Calu3 (cell line): ENCODE data around the gene WIPF1. TPM values are rescaled to one million over a fixed set of nuclear protein-coding genes. Genes with fewer than 3 reads are reported as not detected.

ENCODE experiments used
- BruUV-seq: library from RNA; stranded (reverse); fragments of 400-500 nt; replicated peaks from 2 replicates; lab custom pipeline; 2021; lab: Mats Ljungman, UMichigan
- CTCF ChIA-PET: fragments of 300-600 bp; sonication (Branson Sonifier 250); formaldehyde crosslinking; loops from one replicate; lab custom pipeline; 2022; ENCODE audit warnings: antibody characterized with exemption; lab: Charles Lee
- DNase-seq: peaks from one replicate; pipeline ENCODE4 v3.0.0; 2022
- H3K27ac Mint-ChIP-seq: one replicate; pipeline ENCODE4 v1.8.0; 2022; ENCODE audit warnings: mixed read lengths; ENCODE audit not compliant: unreplicated experiment
- H3K27me3 Mint-ChIP-seq: one replicate; pipeline ENCODE4 v1.8.0; 2022; ENCODE audit warnings: mixed read lengths; ENCODE audit not compliant: unreplicated experiment
- H3K36me3 Mint-ChIP-seq: one replicate; pipeline ENCODE4 v1.8.0; 2022; ENCODE audit warnings: mild to moderate bottlenecking, moderate library complexity, mixed read lengths; ENCODE audit not compliant: insufficient read depth, unreplicated experiment
- H3K4me1 Mint-ChIP-seq: one replicate; pipeline ENCODE4 v1.8.0; 2022; ENCODE audit warnings: mild to moderate bottlenecking, low read depth, mixed read lengths; ENCODE audit not compliant: unreplicated experiment
- H3K4me3 Mint-ChIP-seq: one replicate; pipeline ENCODE4 v1.8.0; 2022; ENCODE audit warnings: mild to moderate bottlenecking, low read depth, moderate library complexity, mixed read lengths; ENCODE audit not compliant: unreplicated experiment
- H3K9me3 Mint-ChIP-seq: one replicate; pipeline ENCODE4 v1.8.0; 2022; ENCODE audit warnings: low read depth, mixed read lengths; ENCODE audit not compliant: unreplicated experiment
- intact Hi-C: fragments of 100-400 bp; cut with micrococcal nuclease; formaldehyde crosslinking; loops from one replicate; pipeline ENCODE4 v1.10.0; 2022; ENCODE audit not compliant: unreplicated experiment
- total RNA-seq: library from RNA; stranded (reverse); gene quantifications from 2 replicates; pipeline ENCODE4 v1.2.3, GENCODE V29; 2022
- TF ChIP-seq, protein P1 (sequence below): fragments of 200-600 bp; IDR thresholded peaks from one replicate; pipeline ENCODE4 v1.8.0; 2022; ENCODE audit warnings: antibody characterized with exemption; ENCODE audit not compliant: unreplicated experiment

The WIPF1 gene
- total RNA-seq, 1 experiment from 2014 or later, result 0.87 TPM

DNA sequence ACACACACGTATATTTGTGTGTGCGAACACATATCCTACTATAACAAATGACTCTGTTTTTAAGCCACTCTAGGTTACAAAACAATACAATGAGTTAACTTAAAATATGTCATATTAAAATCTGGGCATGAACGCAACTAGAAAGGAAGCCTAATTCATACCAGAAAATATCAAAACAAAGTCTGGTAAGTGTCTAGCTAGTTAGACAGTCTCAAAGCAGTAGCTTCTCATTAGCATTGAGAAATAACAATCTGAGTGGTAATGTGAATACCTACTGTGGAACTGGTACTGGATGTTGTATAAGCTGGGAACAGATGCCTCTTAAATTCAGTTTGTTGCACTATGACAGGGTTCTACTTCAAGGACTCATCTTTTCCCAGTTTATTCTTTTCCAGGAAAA lies 32.5 kb upstream of the WIPF1 start:
- H3K27ac Mint-ChIP-seq, result no peak overlapping the region
- H3K36me3 Mint-ChIP-seq, result no peaks in the 10 kb centered on the region
- peaks cover 17% of the 10 kb centered on the region for H3K27me3 Mint-ChIP-seq
- CTCF ChIA-PET, result no interaction called here
- H3K4me3 Mint-ChIP-seq, result no peak overlapping the region
- H3K9me3 Mint-ChIP-seq, result no peaks in the 10 kb centered on the region
- intact Hi-C loops, result no loop called here
- no TSS peak for BruUV-seq
- DNase-seq, result no peak
- TF ChIP-seq, protein P1, sequence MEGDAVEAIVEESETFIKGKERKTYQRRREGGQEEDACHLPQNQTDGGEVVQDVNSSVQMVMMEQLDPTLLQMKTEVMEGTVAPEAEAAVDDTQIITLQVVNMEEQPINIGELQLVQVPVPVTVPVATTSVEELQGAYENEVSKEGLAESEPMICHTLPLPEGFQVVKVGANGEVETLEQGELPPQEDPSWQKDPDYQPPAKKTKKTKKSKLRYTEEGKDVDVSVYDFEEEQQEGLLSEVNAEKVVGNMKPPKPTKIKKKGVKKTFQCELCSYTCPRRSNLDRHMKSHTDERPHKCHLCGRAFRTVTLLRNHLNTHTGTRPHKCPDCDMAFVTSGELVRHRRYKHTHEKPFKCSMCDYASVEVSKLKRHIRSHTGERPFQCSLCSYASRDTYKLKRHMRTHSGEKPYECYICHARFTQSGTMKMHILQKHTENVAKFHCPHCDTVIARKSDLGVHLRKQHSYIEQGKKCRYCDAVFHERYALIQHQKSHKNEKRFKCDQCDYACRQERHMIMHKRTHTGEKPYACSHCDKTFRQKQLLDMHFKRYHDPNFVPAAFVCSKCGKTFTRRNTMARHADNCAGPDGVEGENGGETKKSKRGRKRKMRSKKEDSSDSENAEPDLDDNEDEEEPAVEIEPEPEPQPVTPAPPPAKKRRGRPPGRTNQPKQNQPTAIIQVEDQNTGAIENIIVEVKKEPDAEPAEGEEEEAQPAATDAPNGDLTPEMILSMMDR, result no peak
- H3K4me1 Mint-ChIP-seq, result no peaks in the 10 kb centered on the region

DNA sequence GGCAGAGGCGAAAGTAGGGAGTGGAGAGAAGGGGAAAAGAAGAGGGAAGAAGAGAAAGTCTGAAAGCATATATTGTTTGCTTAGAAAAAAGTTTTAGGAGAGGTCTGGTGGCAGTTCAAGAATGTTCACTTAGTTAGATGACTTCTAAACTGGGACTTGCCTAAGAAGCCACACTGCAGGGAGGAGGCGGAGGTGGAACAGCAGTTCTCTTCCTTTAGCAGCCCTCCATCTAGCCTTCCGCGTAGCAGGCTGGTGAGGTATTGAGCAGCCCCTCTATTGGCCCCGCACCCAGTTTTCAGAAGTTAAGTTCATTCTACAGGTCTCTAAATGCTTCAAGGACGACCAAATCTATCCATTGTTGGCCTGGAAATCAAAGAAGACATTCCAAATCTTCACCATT lies 31.9 kb upstream of the WIPF1 start:
- intact Hi-C loops, result no loop called here
- H3K36me3 Mint-ChIP-seq, result no peaks in the 10 kb centered on the region
- H3K9me3 Mint-ChIP-seq, result no peaks in the 10 kb centered on the region
- H3K4me1 Mint-ChIP-seq, result no peaks in the 10 kb centered on the region
- H3K4me3 Mint-ChIP-seq, result no peak overlapping the region
- BruUV-seq, result no TSS peak
- no peak for DNase-seq
- H3K27me3 Mint-ChIP-seq, result peaks cover 17% of the 10 kb centered on the region
- H3K27ac Mint-ChIP-seq, result no peak overlapping the region
- CTCF ChIA-PET, result no interaction called here
- TF ChIP-seq, protein P1, result no peak

DNA sequence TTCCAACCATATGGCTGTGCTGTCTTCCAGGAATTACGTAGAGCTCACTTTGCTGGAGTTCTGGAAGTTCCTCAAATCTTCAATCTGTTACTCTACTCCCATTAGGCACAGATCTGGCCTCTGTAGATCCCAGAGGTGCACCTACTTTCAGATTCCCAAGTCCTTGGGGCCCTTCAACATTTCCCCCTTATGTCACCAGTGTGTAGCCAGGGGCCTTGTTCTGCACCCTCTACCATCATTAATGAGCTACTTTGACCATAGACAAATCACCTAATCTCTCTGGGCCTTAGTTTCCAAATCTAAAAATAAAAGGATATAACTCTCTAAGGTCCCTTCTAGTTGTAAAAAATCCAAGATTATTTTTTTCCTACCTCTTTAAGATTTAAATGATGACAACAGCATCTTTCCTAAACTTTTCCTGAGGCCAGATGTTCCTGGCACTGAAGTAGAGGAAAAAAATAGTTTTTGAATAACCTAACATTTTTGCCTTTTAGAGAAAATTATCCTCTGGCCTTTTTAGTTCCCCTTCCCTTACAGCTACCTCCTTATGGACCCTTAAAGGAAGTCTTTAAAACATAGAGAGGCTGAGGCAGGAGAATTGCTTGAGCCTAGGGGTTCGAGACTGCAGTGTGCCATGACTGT lies 31.0 kb upstream of the WIPF1 start:
- intact Hi-C loops, result no loop called here
- no peaks in the 10 kb centered on the region for H3K9me3 Mint-ChIP-seq
- CTCF ChIA-PET, result no interaction called here
- H3K27ac Mint-ChIP-seq, result no peak overlapping the region
- H3K27me3 Mint-ChIP-seq, result peaks cover 17% of the 10 kb centered on the region
- no peak for DNase-seq
- no peak overlapping the region for H3K4me3 Mint-ChIP-seq
- TF ChIP-seq, protein P1, result no peak
- no peaks in the 10 kb centered on the region for H3K4me1 Mint-ChIP-seq
- no TSS peak for BruUV-seq
- H3K36me3 Mint-ChIP-seq, result no peaks in the 10 kb centered on the region

DNA sequence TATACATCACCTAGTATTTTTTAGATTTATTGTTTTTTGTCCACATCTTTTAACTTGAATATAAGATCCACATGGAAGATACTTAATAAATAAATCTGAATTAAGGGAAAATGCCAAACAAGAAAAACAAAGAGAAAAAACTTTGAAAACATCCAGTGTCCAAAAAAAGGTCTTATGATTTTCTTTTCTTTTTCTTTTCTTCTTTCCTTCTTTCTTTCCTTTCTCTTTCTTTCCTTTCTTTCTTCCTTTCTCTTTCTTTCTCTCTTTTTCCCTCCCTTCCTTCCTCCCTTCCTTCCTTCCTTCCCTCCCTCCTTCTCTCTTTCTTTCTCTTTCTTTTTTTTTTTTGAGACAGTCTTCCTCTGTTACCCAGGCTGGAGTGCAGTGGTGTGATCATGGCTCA lies 29.6 kb upstream of the WIPF1 start:
- Mint-ChIP-seq H3K36me3 (no peaks in the 10 kb centered on the region), H3K27me3 (peaks cover 17% of the 10 kb centered on the region), H3K4me3 (no peak overlapping the region), H3K4me1 (no peaks in the 10 kb centered on the region), H3K9me3 (no peaks in the 10 kb centered on the region), H3K27ac (no peak overlapping the region)
- TF ChIP-seq, protein P1, result no peak
- CTCF ChIA-PET, result no interaction called here
- no TSS peak for BruUV-seq
- no peak for DNase-seq
- intact Hi-C loops, result no loop called here
